ENCODE results near the gene TRABD2B.

The TRABD2B gene

DNA sequence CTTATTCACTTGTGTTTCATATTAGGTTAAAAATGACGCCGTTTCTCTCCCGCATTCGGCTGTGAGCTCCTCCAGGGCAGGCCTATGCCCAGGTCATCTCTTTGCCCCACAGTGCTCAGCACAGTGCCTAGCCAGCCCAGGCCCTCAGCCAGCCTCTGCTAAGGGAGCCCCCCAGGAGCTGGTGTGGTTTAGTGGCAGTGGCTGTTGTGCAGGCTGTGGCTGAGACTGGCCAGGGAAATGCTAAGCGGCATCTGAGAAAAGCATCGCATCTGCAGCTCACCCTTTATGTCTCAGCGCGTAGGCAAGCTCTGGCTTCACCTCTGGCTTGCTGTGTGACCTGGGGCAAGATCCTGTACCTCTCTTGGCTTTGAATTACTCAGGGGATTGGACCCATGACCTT is 275.1 kb downstream of the TRABD2B start:
- Histone ChIP-seq H3K4me1 (ENCODE audit: control insufficient read depth, low read length) (no peaks in the 10 kb centered on the region), H3K36me3 (ENCODE audit: control insufficient read depth, low read length) (no peaks in the 10 kb centered on the region), H3K27ac (ENCODE audit: low read depth, low read length) (no peak overlapping the region), H3K4me2 (ENCODE audit: low read length) (no peak overlapping the region), H3K27me3 (ENCODE audit: control insufficient read depth, low read length) (peaks cover 35% of the 10 kb centered on the region), H3K9me2 (replicated peaks; ENCODE audit: control insufficient read depth, low read length) (no peaks in the 10 kb centered on the region), H3K4me3 (ENCODE audit: low read length) (no peak overlapping the region), H4K20me1 (ENCODE audit: control insufficient read depth, insufficient read depth, low read depth, low read length) (no peaks in the 10 kb centered on the region), H3F3A (ENCODE audit: control insufficient read depth, insufficient read depth) (no peaks in the 10 kb centered on the region), H3K79me2 (ENCODE audit: control insufficient read depth, low read length) (no peaks in the 10 kb centered on the region), H3K9me3 (ENCODE audit: control insufficient read depth, insufficient read depth, low read length) (no peaks in the 10 kb centered on the region)
- TF ChIP-seq, protein P1, sequence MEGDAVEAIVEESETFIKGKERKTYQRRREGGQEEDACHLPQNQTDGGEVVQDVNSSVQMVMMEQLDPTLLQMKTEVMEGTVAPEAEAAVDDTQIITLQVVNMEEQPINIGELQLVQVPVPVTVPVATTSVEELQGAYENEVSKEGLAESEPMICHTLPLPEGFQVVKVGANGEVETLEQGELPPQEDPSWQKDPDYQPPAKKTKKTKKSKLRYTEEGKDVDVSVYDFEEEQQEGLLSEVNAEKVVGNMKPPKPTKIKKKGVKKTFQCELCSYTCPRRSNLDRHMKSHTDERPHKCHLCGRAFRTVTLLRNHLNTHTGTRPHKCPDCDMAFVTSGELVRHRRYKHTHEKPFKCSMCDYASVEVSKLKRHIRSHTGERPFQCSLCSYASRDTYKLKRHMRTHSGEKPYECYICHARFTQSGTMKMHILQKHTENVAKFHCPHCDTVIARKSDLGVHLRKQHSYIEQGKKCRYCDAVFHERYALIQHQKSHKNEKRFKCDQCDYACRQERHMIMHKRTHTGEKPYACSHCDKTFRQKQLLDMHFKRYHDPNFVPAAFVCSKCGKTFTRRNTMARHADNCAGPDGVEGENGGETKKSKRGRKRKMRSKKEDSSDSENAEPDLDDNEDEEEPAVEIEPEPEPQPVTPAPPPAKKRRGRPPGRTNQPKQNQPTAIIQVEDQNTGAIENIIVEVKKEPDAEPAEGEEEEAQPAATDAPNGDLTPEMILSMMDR (IDR thresholded peaks at IDR 0.05; ENCODE audit: low read depth, low read length, poor library complexity, severe bottlenecking): no peak
- TF ChIP-seq EZH2phosphoT487 (IDR thresholded peaks at IDR 0.05; ENCODE audit: borderline replicate concordance, low read length): no peak

DNA sequence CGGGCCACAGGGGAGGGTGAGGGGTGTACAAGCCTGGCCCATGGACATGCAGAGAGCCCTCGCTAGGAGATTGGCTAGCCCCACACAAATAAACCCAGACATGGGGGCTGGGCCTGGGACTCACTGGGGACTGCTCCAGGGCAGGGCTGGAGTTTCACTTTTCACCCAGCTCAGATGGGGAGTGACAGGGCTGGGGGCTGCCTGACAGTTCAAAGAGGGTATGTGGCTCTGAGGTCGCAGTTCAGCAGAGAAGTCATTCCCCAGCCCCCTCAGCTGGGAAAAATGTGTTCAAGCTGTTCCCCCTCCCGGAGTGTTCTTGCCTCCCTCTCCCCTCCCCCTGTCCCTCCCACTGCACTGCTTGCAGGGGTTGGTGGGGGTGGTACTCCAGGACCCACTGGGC is 277.1 kb downstream of the TRABD2B start:
- Histone ChIP-seq H3K9me2 (replicated peaks; ENCODE audit: control insufficient read depth, low read length) (no peaks in the 10 kb centered on the region), H3K27me3 (ENCODE audit: control insufficient read depth, low read length) (peaks cover 32% of the 10 kb centered on the region), H4K20me1 (ENCODE audit: control insufficient read depth, insufficient read depth, low read depth, low read length) (no peaks in the 10 kb centered on the region), H3K4me1 (ENCODE audit: control insufficient read depth, low read length) (no peaks in the 10 kb centered on the region), H3K9me3 (ENCODE audit: control insufficient read depth, insufficient read depth, low read length) (no peaks in the 10 kb centered on the region), H3K27ac (ENCODE audit: low read depth, low read length) (no peak overlapping the region), H3K4me2 (ENCODE audit: low read length) (no peak overlapping the region), H3K4me3 (ENCODE audit: low read length) (no peak overlapping the region), H3K79me2 (ENCODE audit: control insufficient read depth, low read length) (no peaks in the 10 kb centered on the region), H3K36me3 (ENCODE audit: control insufficient read depth, low read length) (no peaks in the 10 kb centered on the region), H3F3A (ENCODE audit: control insufficient read depth, insufficient read depth) (no peaks in the 10 kb centered on the region)
- TF ChIP-seq, protein P1 (IDR thresholded peaks at IDR 0.05; ENCODE audit: low read depth, low read length, poor library complexity, severe bottlenecking): no peak
- TF ChIP-seq EZH2phosphoT487 (IDR thresholded peaks at IDR 0.05; ENCODE audit: borderline replicate concordance, low read length): no peak

DNA sequence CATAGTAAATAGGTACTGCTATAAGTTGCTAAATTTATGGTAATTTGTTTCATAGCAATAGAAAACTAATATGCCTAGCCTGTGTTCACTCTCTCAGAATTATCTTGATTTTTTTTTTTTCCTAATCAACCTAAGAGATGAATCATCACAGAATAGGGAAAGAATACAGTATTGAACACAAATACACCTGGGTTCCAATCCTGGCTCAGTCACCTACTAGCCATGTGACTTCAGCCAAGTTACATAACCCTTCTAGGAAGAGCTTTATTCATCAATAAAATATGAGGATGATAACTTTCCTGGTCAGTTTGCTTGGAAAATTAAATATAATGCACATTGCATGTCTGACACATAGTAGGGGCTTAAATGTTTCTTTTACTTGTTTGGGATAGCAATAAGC is 279.8 kb downstream of the TRABD2B start:
- Histone ChIP-seq H3K9me3 (ENCODE audit: control insufficient read depth, insufficient read depth, low read length) (no peaks in the 10 kb centered on the region), H3K9me2 (replicated peaks; ENCODE audit: control insufficient read depth, low read length) (no peaks in the 10 kb centered on the region), H3K4me3 (ENCODE audit: low read length) (no peak overlapping the region), H3K79me2 (ENCODE audit: control insufficient read depth, low read length) (no peaks in the 10 kb centered on the region), H3K4me1 (ENCODE audit: control insufficient read depth, low read length) (no peaks in the 10 kb centered on the region), H4K20me1 (ENCODE audit: control insufficient read depth, insufficient read depth, low read depth, low read length) (no peaks in the 10 kb centered on the region), H3K4me2 (ENCODE audit: low read length) (no peak overlapping the region), H3K36me3 (ENCODE audit: control insufficient read depth, low read length) (no peaks in the 10 kb centered on the region), H3K27me3 (ENCODE audit: control insufficient read depth, low read length) (peaks cover 35% of the 10 kb centered on the region), H3K27ac (ENCODE audit: low read depth, low read length) (no peak overlapping the region), H3F3A (ENCODE audit: control insufficient read depth, insufficient read depth) (no peaks in the 10 kb centered on the region)
- TF ChIP-seq, protein P1 (IDR thresholded peaks at IDR 0.05; ENCODE audit: low read depth, low read length, poor library complexity, severe bottlenecking): no peak
